Smooth muscle cell (in vitro differentiated cells): ENCODE data around the gene WDFY1. TPM values are rescaled to one million over a fixed set of nuclear protein-coding genes. Genes with fewer than 3 reads are reported as not detected.

Experiments used
- DNase-seq: peaks from one replicate; lab custom pipeline; 2025; ENCODE audit not compliant: unreplicated experiment; lab: John Stamatoyannopoulos, UW
- H2AFZ ChIP-seq: fragments of 200-600 bp; sonication (generic); 2 replicates; pipeline ENCODE4 v1.6.0; 2016; ENCODE audit warnings: antibody characterized with exemption, low read depth, mild to moderate bottlenecking
- H3F3A ChIP-seq: fragments of 200-600 bp; sonication (generic); 2 replicates; pipeline ENCODE4 v1.6.0; 2017; ENCODE audit warnings: antibody characterized with exemption, low read depth
- H3K27ac ChIP-seq: fragments of 200-600 bp; sonication (generic); 2 replicates; pipeline ENCODE4 v1.5.1; 2016; ENCODE audit warnings: low read depth, mild to moderate bottlenecking
- H3K27me3 ChIP-seq: fragments of 200-600 bp; sonication (generic); 2 replicates; pipeline ENCODE4 v1.6.1; 2016; ENCODE audit warnings: low read depth, mild to moderate bottlenecking
- H3K36me3 ChIP-seq: fragments of 200-600 bp; sonication (generic); 2 replicates; pipeline ENCODE4 v1.5.1; 2016; ENCODE audit warnings: low read depth
- H3K4me1 ChIP-seq: fragments of 200-600 bp; sonication (generic); 2 replicates; pipeline ENCODE4 v1.5.1; 2016; ENCODE audit warnings: low read depth
- H3K4me2 ChIP-seq: fragments of 200-600 bp; sonication (generic); 2 replicates; pipeline ENCODE4 v1.6.0; 2016; ENCODE audit warnings: mild to moderate bottlenecking
- H3K4me3 ChIP-seq: fragments of 200-600 bp; sonication (generic); 2 replicates; pipeline ENCODE4 v1.5.1; 2016; ENCODE audit warnings: mild to moderate bottlenecking
- H3K79me2 ChIP-seq: fragments of 200-600 bp; sonication (generic); 2 replicates; pipeline ENCODE4 v1.6.0; 2016; ENCODE audit warnings: low read depth, mild to moderate bottlenecking
- H3K9ac ChIP-seq: fragments of 200-600 bp; sonication (generic); 2 replicates; pipeline ENCODE4 v1.6.0; 2016; ENCODE audit warnings: low read depth
- H3K9me3 ChIP-seq: fragments of 200-600 bp; sonication (generic); replicated peaks from 2 replicates; pipeline ENCODE4 v1.5.1; 2016; ENCODE audit warnings: low read depth
- H4K20me1 ChIP-seq: fragments of 200-600 bp; sonication (generic); 2 replicates; pipeline ENCODE4 v1.6.0; 2016; ENCODE audit warnings: low read depth
- CTCF ChIP-seq: fragments of 200-600 bp; sonication (generic); IDR thresholded peaks from 2 replicates; pipeline ENCODE4 v1.5.1; 2017; ENCODE audit warnings: borderline replicate concordance, mild to moderate bottlenecking, antibody characterized with exemption; ENCODE audit not compliant: insufficient read depth, poor library complexity, severe bottlenecking
- WGBS: methylation state at CpG from one replicate; pipeline ENCODE4 v1.1.7; 2016; ENCODE audit warnings: low lambda C conversion rate; 5-methylcytosine and 5-hydroxymethylcytosine counted together
- polyA plus RNA-seq: library from polyadenylated mRNA; unstranded; fragments of >200 nt; fragmentation: Nextera tagmentation; extraction: Ambion mirVana; gene quantifications from 2 replicates; pipeline ENCODE4 v1.2.1, GENCODE V29; 2016
- total RNA-seq: library from RNA; depleted of rRNA; stranded (reverse); fragments of >200 nt; gene quantifications from 2 replicates; pipeline ENCODE4 v1.2.3, GENCODE V29; 2014

The WDFY1 gene
- total and polyA plus RNA-seq, 2 experiments from 2014 or later = 31.6 to 58.6 TPM

DNA sequence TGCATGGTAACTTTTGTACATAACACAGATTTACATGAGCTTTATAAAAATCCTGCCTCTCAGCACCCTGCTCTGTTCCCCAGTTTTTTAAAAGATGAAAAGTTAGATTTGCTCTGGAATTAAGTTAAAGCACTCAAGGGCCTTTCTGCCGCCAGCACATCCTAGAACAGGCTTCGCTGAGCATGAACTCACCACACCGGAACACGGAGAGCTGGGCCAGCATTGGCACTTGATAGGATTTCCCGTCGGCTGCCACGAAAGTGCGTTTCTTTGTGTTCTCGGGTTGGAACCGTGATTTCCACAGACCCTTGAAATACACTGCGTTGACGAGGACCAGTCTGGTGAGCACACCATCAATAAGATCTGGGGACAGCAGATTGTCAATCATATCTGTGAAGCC is 46.5 kb upstream of the WDFY1 start:
- TF ChIP-seq CTCF = no peak
- no peak for DNase-seq
- Histone ChIP-seq H3F3A (peaks cover 13% of the 10 kb centered on the region), H3K9me3 (no peaks in the 10 kb centered on the region), H2AFZ (no peak overlapping the region), H3K36me3 (peaks cover 10% of the 10 kb centered on the region), H4K20me1 (peaks cover 6% of the 10 kb centered on the region), H3K4me1 (no peaks in the 10 kb centered on the region), H3K9ac (no peak overlapping the region), H3K27ac (peak overlapping the region; percentile 21), H3K79me2 (no peaks in the 10 kb centered on the region), H3K4me3 (no peak overlapping the region), H3K4me2 (no peak overlapping the region), H3K27me3 (no peaks in the 10 kb centered on the region)
- WGBS = 96% methylated on average over 12 of the region's 12 CpGs

DNA sequence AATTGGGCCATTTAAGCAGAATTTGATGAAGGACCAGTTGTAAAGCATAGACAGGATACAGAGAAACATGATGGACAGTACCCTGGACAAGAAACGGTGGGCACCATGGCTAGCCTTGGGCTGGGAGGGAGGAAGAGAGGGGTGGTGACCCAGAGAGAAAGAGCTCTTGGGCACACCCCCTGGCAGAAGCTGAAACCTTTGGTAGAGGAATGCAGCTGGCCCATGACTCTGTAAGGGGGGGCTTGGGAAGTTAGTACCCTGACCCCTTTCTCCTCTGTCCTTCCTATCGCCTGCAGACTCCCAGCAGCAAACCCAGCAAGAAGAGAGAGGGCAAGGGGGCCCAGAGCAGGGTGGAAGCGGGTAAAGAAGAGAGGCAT is 44.7 kb upstream of the WDFY1 start:
- Histone ChIP-seq H3K4me1 (no peaks in the 10 kb centered on the region), H3K27ac (no peak overlapping the region)
- WGBS = 95% methylated on average over 3 of the region's 3 CpGs

DNA sequence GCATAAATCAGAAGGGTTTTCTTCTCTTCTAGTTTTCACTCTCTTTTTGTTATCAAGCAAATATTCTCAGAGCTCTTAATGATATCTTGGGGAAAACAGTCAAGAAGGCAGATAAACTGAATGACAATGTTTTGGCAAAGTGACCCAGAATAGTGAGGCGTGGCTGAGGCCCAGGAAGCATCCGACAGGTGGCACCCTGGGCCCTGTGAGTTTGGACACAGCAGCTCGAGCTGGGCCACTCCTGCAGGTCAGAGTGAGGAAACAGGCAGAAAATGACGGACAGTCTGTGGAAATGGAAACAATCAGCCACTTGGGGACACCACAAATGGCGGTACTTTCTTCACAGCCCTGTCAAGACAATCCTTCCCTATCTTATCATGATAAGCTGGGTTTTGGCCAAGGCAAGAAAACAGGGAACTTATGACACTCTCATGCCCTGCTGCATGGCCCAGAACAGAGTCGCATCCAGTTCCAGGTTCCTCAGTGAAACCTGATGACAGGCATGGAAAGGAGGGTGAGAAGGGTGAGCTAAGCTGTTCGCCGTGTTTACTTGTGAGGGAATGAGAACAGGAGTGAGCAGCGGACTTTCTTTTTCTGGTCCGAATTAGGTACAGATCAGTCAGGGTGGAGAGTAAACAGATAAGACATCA is 44.2 kb upstream of the WDFY1 start:
- Histone ChIP-seq H4K20me1 (peaks cover 6% of the 10 kb centered on the region), H3F3A (peaks cover 8% of the 10 kb centered on the region), H3K9me3 (no peaks in the 10 kb centered on the region), H3K4me3 (no peak overlapping the region), H2AFZ (no peak overlapping the region), H3K27me3 (no peaks in the 10 kb centered on the region), H3K27ac (no peak overlapping the region), H3K36me3 (peaks cover 10% of the 10 kb centered on the region), H3K79me2 (no peaks in the 10 kb centered on the region), H3K4me1 (no peaks in the 10 kb centered on the region), H3K4me2 (no peak overlapping the region), H3K9ac (no peak overlapping the region)
- TF ChIP-seq CTCF = no peak
- 90% methylated on average over 10 of the region's 10 CpGs for WGBS
- no peak for DNase-seq

More for the DNA sequence above, 44.7 kb upstream of the WDFY1 start:
- H3K27me3 ChIP-seq = no peaks in the 10 kb centered on the region
- no peaks in the 10 kb centered on the region for H3K79me2 ChIP-seq
- H3K9ac ChIP-seq = no peak overlapping the region
- peaks cover 6% of the 10 kb centered on the region for H4K20me1 ChIP-seq
- no peak overlapping the region for H3K4me3 ChIP-seq
- TF ChIP-seq CTCF = no peak
- DNase-seq = no peak
- H3K9me3 ChIP-seq = no peaks in the 10 kb centered on the region
- H2AFZ ChIP-seq = no peak overlapping the region
- peaks cover 13% of the 10 kb centered on the region for H3F3A ChIP-seq
- H3K36me3 ChIP-seq = peaks cover 10% of the 10 kb centered on the region
- no peak overlapping the region for H3K4me2 ChIP-seq

DNA sequence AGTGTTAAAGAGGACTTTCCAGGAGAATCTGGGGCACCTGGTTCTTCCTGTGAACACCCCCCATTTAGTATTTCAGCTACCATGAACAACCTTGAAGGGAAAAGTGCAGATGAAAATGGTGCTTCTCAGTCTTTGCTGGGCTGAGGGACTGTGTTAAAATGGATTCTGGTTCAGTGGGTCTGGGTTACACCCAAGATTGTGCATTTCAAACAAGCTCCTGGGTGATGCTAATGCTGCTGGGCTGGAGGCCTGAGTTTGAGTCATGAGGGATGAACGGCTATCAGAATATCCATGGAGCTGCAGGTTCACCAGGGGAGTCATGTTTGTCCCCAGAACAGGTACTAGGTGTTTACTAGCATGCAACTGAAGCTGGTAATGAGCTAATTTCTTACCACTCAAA is 36.1 kb upstream of the WDFY1 start:
- Histone ChIP-seq H3K4me3 (no peak overlapping the region), H3F3A (peaks cover 38% of the 10 kb centered on the region), H3K4me1 (no peaks in the 10 kb centered on the region), H4K20me1 (peaks cover 5% of the 10 kb centered on the region), H3K9me3 (no peaks in the 10 kb centered on the region), H3K27ac (no peak overlapping the region), H3K36me3 (peaks cover 22% of the 10 kb centered on the region), H3K79me2 (no peaks in the 10 kb centered on the region), H2AFZ (no peak overlapping the region), H3K27me3 (no peaks in the 10 kb centered on the region), H3K9ac (no peak overlapping the region), H3K4me2 (no peak overlapping the region)
- DNase-seq = no peak
- 78% methylated on average over 1 of the region's 1 CpG for WGBS
- no peak for TF ChIP-seq CTCF
